GM11168 (cell line): ENCODE data around the gene PDE2A.

Experiments
- in situ Hi-C: fragments of 300-500 bp; cut with MboI; formaldehyde crosslinking; loops from one replicate; pipeline ENCODE4 v1.12.0; 2022; ENCODE audit warnings: low sequenced_read_pairs; ENCODE audit not compliant: unreplicated experiment

PDE2A gene

DNA sequence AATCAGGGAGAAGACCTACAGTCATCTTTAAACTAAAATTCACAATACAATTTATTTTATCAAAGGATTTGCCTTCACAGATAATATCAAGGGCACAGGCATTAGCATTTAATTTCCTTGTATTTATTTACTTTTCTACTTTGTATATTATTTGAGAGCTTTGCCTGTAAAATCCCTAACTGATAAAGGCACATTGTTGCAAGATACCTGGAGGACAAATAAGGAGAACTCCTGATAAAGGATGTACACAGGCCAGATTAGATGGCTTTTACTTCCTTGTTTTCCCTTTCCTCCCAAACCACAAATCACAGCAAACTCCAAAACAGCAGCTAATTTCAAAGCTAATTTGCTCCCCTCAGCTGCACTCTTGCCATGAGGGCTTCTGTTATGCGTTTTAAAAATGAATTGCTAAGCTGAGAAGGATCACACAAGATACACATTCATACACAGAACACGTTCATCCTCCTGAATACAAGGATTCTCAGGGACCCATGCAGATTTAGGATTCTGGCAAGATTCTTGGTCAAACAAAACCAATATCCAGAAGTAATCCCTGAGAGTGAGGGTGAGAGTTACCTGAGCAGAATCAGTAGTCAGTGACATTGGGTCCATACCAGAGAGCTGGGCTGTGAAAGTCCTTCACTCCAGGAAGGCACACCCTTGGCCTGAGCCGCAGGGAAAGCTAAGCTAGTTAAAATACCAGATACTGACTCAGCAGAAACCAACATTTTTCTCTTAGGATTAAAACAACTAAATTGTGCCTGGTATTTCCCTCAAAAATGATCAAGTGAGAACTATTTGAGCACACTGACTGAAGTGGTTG, 139.6 kb downstream of the PDE2A start:
- in situ Hi-C loops = no loop called here

- in situ Hi-C loops = no loop called here
These were observed 145.2 kb downstream of the PDE2A start for GRCh38 chr11:72529068-72529467.

DNA sequence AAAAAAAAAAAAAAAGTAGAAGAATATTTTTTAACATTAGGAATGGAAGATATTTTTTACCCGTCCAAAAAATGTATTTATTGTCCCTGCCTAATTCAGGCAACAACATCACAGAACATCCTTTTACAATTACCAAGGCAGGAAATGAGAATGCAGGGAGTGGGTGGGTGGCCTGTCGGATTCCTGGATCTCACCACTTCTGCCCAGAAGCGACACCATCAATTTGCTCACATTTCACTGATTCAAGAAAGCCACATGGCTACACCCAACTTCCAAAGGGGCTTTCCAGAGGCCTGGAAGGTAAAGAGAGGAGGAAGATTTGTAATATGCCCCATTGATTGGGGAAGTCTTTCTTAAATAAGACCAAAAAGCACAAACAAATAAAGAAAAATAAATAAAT, 146.1 kb downstream of the PDE2A start:
- in situ Hi-C loops = no loop called here
